Suppressor macrophage treated with lipopolysaccharide for 1 hour (primary cell): ENCODE results near the gene SOAT2.

ENCODE experiments used
- DNase-seq, 3 donors: peaks; one replicate each; pipeline ENCODE4 v3.0.0-alpha.2; 2020 to 2022

The SOAT2 gene

GRCh38 chr12:53065470-53065869, 37.8 kb upstream of the SOAT2 start:
- DNase-seq = no peak

GRCh38 chr12:53065975-53066931, 37.0 kb upstream of the SOAT2 start:
- peak; percentile 75 to 89 (median 81) for DNase-seq

DNA sequence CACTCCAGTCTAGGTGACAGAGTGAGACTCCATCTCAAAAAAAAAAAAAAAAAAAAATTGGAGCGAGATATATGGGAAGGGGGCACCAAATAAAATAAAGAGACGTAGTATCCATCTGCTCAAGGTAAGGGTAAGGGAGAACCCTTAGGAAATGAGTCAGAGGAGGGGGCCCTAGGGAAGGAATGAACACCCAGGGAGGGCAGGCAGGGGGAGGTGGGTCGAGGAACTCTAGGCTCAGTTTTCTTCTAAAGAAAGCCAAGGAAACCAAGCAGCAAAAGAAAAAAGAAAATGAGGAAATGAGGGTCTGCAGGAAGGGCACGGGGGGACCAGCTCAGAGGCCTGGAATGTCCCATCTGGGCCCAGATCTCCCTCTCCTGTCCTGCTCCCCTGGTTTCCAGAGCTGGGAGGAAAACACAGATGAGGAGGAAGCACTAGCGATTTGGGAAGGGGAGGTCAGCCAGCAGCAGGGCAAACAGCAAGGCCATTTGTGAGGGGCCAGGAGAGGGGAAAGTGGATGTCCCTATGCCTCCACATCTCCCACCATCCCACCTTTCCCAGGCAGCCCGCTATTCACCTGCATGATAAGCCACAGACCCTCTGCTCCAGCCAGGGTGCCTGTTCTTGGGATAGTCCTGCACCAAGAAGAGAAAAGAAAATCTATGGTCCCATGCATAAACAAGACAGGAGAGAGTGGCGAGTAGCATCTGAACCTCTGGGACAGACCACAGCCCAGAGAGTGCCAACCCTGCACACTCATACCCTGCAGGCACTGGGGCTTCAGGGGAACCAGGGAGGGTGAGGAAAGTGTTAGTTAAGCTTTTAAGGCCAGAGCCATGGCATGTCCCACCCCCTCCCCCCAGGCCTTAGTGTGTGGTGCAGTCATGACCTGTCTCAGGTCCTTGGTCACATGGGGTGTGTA, 36.0 kb upstream of the SOAT2 start:
- DNase-seq = no peak

DNA sequence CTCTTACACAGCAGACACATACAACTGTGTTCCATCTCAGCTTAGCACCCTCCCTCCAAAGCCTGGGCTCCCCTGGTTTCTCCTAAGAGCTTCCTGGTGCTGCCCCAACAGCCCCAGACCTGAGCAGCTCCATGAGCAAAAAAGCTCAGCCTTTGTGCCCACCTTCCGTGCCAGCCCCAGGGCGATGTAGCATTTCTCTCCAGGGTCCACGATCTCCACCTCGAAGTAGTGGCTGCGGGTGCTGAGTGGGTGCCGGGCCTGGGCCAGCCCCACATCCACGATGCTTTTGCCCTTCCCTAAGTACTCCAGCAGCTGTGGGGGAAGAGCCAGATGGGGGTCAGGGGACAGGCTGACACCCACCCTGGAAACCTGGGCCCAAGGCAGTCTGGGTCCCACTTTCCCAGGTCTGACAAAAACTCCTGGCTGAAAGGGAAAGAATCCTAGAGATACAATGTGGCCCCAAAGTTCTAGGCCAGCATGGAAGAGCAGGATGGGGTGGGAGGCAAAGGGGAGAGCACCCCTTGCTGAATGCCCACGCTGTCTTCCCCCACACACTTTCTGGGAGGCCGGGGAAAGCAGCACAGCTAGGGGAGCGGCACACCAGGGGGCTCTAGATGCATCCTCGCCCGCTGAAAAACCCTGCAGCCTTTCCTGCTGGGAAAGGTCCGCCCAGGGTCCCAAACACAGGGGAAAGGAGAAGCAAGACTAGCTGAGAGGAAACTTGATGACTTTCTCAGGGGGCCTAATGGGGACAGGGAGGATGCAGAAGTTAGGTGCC, 35.1 kb upstream of the SOAT2 start:
- DNase-seq = no peak

DNA sequence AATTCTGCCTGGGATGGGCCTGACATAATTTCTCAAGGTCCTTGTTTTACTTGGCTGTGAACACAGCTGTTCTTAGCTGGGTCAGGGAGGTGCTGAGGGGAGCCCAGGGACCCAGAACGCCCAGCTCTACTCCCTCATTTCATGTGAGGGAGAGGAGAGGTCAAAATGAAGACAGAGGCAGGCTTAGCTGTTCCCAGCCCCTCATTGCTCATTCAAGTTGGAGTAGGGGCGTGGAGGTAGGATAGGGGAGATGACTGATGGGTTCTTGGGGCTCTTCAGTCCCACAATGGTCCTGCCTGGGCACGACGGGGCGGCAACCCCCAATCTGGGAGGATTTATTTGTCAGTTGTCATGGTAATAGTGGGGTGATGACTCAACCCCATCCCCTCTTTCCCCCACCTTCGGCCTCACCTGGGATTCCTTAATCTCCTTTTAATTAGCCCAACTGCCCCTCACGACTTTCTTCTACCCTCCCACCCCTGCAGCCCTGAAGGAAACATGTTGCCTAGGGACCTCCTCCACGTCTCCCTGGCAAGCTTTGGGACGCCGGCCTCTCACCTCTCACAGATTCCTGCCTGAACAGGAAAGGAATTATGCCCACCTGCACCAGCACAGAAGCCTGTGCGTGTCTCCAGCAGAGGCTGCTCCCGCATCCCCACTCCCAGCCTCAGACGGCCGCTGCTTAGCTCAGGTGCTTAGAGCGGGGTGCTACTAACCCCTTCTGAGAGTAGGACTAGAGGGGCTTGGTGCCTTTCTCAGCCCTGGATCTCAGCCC, 34.3 kb upstream of the SOAT2 start:
- DNase-seq = no peak

DNA sequence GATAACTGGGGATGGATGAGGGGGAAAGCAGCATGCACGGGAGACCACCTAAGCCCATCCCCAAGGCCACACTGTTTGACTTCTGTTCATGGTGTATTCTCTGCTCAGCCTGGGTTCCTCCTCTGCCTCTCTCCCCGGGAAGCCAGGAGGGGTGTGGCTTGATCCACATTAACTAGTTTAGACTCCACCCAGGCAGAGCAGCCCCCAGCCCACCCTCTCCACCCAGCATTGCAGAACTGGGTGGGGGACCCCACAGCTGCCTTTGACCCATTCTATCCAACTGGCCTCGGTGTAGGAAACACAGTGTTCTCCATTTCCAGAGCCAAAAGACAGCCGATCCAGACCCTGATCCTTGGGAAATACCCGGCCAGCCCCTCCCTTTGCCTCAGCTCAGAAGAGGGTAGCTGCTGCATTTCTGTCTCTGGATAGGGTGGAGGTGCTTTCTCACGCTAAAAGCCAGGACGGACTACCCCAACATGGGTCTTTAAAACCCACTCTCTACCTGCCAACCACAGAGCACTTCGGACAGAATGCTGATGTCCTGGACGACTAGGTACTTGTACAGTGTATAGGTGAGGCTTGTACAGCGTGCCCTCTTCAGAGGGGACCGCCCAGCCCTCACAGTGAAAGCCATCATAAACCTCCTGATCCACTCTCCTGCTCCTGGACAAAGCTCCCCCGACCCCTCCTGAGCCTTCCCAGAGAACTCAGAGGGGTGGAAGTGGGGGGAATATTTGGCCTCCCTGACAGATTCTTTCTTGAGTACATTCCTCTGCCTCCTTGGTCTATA, 33.5 kb upstream of the SOAT2 start:
- no peak for DNase-seq

- DNase-seq = no peak
Measured at GRCh38 chr12:53070877-53071492, 32.3 kb upstream of the SOAT2 start.

- no peak for DNase-seq
Measured at GRCh38 chr12:53071591-53072551, 31.4 kb upstream of the SOAT2 start.

DNA sequence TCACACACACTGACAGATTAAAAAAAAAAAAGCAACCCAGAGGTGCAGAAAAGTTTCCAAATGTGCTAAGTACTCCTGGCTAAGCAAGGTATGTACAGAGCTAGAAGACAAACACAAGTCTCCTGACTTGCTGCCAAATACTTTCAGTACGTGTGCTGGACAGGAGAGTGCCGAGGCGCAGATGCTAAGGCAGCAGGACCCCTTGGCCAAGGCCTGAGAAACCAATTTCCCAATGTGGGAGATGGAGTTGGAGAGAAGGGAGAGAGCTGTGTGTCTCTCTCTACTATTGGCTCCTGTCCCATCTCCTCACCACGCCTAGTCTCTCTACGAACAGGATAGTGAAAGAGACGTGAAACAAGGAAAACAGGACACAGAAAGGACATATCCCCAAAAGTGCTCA, 29.4 kb upstream of the SOAT2 start:
- DNase-seq = no peak

- no peak for DNase-seq
Measured at GRCh38 chr12:53074283-53074998, 28.8 kb upstream of the SOAT2 start.

DNA sequence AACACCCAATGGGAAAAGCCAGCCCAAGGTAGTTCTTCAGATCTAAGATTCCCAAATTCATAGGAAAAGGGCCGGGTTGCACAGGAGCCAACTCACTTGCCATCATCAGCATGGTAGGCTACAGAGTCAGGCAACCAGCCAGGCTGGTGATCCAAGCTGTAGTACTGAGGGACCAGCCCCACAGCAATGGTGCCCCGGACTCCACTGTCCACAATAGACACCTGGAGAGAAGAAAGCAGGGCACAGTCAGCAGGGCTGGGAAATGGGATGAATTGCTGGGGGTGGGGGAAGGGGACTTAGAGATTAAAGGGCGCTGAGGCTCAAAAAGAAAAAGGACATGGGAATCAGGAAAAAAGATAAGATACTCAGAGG, 28.3 kb upstream of the SOAT2 start:
- DNase-seq = no peak

DNA sequence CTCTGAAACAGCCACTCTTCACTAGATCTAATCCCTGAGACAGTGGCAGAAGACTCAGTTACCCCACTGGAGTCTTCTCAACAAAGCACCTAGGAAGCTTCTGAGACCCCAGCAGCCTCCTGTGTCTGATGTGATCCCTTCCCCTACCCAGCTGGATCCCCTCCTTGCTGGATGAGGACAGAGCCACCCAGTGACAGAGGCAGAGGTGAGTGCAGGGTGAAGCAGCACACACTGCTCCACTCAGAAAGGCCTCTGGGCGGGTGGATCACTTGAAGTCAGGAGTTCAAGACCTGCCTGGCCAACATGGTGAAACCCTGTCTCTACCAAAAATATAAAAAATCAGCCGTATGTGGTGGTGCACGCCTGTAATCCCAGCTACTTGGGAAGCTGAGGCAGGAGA, 26.8 kb upstream of the SOAT2 start:
- DNase-seq = no peak

DNA sequence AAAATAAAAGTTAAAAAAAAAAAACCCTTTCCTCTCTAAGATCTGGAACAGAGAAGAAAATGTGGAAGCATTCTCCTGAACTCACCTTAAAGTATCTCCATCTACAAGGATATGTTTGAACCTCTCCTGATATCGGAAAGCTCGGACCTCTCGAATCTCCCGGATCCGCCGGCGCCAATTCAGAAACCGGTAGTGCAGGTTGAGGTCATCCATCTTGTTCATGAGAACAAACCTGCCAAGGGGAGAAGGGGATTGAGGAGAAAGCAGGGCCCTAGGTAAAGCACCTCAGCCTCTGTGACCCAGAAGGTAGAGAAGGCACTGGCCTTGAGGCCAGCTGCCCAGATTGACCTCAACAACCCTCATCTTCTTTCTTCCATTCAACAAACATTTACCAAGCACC, 26.3 kb upstream of the SOAT2 start:
- no peak for DNase-seq

- DNase-seq = no peak
Measured at GRCh38 chr12:53078425-53079225, 24.7 kb upstream of the SOAT2 start.

- DNase-seq = peak; percentile 97 to 98 (median 98)
Measured at GRCh38 chr12:53079226-53080117, 23.8 kb upstream of the SOAT2 start, which contains the start of gene SPRYD3. Gene SPRYD3 (minus strand): TSS chr12:53079390. CDS start chr12:53079333, 57 bp downstream.

DNA sequence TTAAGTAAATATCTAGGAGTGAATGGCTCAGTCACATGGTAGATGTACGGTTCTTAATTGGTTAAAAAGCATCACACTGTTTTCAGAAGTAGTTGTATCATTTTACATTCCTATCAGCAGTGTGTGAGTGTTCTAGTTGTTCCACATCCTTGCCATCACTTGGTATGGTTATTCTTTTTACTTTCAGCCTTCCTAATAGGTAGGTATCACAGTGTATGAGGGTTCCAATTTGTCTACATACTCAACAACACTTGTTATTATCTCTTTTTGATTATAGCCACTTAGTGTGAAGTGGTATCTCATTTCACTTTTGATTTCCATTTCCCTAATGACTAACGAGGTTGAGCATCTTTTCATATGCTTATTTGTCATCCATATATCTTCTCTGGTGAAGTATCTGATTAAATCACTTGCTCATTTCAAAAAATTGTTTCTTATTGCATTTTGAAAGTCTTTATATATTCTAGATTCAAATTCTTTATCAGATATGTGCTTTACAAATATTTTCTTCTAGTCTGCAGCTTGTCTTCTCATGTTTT, 20.6 kb upstream of the SOAT2 start:
- DNase-seq = peak in 2 of 3 donors; percentile 56 to 76
